ENCODE results near the gene CTNNA2. TPM values are rescaled to one million over a fixed set of nuclear protein-coding genes. Genes with fewer than 3 reads are reported as not detected.

CTNNA2 gene
- total and polyA plus RNA-seq, 9 of the 15 experiments (the other 6 are each of a cell fraction or from before 2014, with no cell fraction given) = 0.03 to 0.40 (median 0.15) TPM

- no peaks in the 10 kb centered on the region for H3K9me3 ChIP-seq (replicated peaks; ENCODE audit: control insufficient read depth, insufficient read depth, low read depth, low read length)
- CTCF ChIA-PET (ENCODE audit: low intra/inter-chr PET ratio) = no interaction called here
- no peaks in the 10 kb centered on the region for H3K36me3 ChIP-seq (ENCODE audit: control insufficient read depth, insufficient read depth, low read length)
- no peak for DNase-seq (ENCODE audit: extremely low read depth in 1 of 4, low spot score in 3 of 4)
- H2AFZ ChIP-seq (ENCODE audit: low read depth, low read length) = no peak overlapping the region
- FAIRE-seq = no peak
- H3K4me1 ChIP-seq (replicated peaks in 1 of 2; ENCODE audit: control insufficient read depth in 2 of 2, insufficient read depth in 2 of 2, low read length in 2 of 2) = no peaks in the 10 kb centered on the region; a peak in 1 of 5 replicates
- no peak for ATAC-seq
- H3K9me1 ChIP-seq (ENCODE audit: control insufficient read depth, insufficient read depth, low read length) = no peaks in the 10 kb centered on the region
- H3K4me2 ChIP-seq (ENCODE audit: insufficient read depth, low read length) = no peak overlapping the region
- H3K9ac ChIP-seq (ENCODE audit: insufficient read depth in 1 of 2, low read depth in 2 of 2, low read length in 2 of 2) = no peak overlapping the region
- POLR2A ChIA-PET = no interaction called here
- WGBS (ENCODE audit: insufficient coverage, low coverage, missing lambda C conversion rate) = 36% methylated on average over 1 of the region's 1 CpG
- H3K27me3 ChIP-seq (ENCODE audit: control insufficient read depth in 2 of 2, insufficient read depth in 2 of 2, low read length in 2 of 2) = no peaks in the 10 kb centered on the region
- BruUV-seq (replicated peaks) = no TSS peak
- TF ChIP-seq MAFF (IDR thresholded peaks at IDR 0.05; ENCODE audit: low read length) (no peak), FOSL1 (tag; conservative IDR thresholded peaks at IDR 0.05) (peak; percentile 95)
- no peak overlapping the region for H3K27ac ChIP-seq (ENCODE audit: extremely low read depth, low read depth, low read length)
- intact Hi-C loops (cut with micrococcal nuclease) (no loop called here), in situ Hi-C loops (cut with MboI) (no loop called here)
- H4K20me1 ChIP-seq (replicated peaks; ENCODE audit: control insufficient read depth, insufficient read depth, low read length) = no peaks in the 10 kb centered on the region
- H3K79me2 ChIP-seq (ENCODE audit: control insufficient read depth, insufficient read depth, low read length) = no peaks in the 10 kb centered on the region
- H3K4me3 ChIP-seq = no peak overlapping the region
Measured at GRCh38 chr2:80102026-80102425, 589.2 kb downstream of the CTNNA2 start.

- H3K36me3 ChIP-seq (ENCODE audit: control insufficient read depth, insufficient read depth, low read length) = no peaks in the 10 kb centered on the region
- ChIA-PET CTCF (ENCODE audit: low intra/inter-chr PET ratio) (no interaction called here), POLR2A (interaction anchor here (1.1 kb wide), 1 partner anchor 12 kb away, joined by 3 read pairs; no protein-coding TSS in a partner anchor)
- no peak overlapping the region for H2AFZ ChIP-seq (ENCODE audit: low read depth, low read length)
- ATAC-seq = no peak
- 50% methylated on average over 7 of the region's 7 CpGs for WGBS (ENCODE audit: insufficient coverage, low coverage, missing lambda C conversion rate)
- H4K20me1 ChIP-seq (replicated peaks; ENCODE audit: control insufficient read depth, insufficient read depth, low read length) = no peaks in the 10 kb centered on the region
- H3K9me3 ChIP-seq (replicated peaks; ENCODE audit: control insufficient read depth, insufficient read depth, low read depth, low read length) = no peaks in the 10 kb centered on the region
- FAIRE-seq = no peak
- H3K9me1 ChIP-seq (ENCODE audit: control insufficient read depth, insufficient read depth, low read length) = no peaks in the 10 kb centered on the region
- intact Hi-C loops (cut with micrococcal nuclease) = no loop called here
- H3K9ac ChIP-seq (ENCODE audit: insufficient read depth in 1 of 2, low read depth in 2 of 2, low read length in 2 of 2) = no peak overlapping the region
- H3K4me3 ChIP-seq = no peak overlapping the region
- H3K27me3 ChIP-seq (ENCODE audit: control insufficient read depth in 2 of 2, insufficient read depth in 2 of 2, low read length in 2 of 2) = no peaks in the 10 kb centered on the region
- no peak for DNase-seq (ENCODE audit: extremely low read depth in 1 of 4, low spot score in 3 of 4)
- in situ Hi-C loops (cut with MboI) = no loop called here
- H3K4me2 ChIP-seq (ENCODE audit: insufficient read depth, low read length) = no peak overlapping the region
- H3K4me1 ChIP-seq (replicated peaks in 1 of 2; ENCODE audit: control insufficient read depth in 2 of 2, insufficient read depth in 2 of 2, low read length in 2 of 2) = no peaks in the 10 kb centered on the region; a peak in 1 of 5 replicates
- no peak overlapping the region for H3K27ac ChIP-seq (ENCODE audit: extremely low read depth, low read depth, low read length)
- H3K79me2 ChIP-seq (ENCODE audit: control insufficient read depth, insufficient read depth, low read length) = no peaks in the 10 kb centered on the region
- no TSS peak for BruUV-seq (replicated peaks)
- TF ChIP-seq ATF2 (CRISPR knock-in tag; IDR thresholded peaks at IDR 0.05) (no peak), NKRF (IDR thresholded peaks at IDR 0.05; ENCODE audit: borderline replicate concordance) (no peak), ZNF12 (CRISPR knock-in tag; IDR thresholded peaks at IDR 0.05) (no peak), DEAF1 (CRISPR knock-in tag; IDR thresholded peaks at IDR 0.05) (no peak), ELF4 (CRISPR knock-in tag; IDR thresholded peaks at IDR 0.05) (no peak), ATF3 (IDR thresholded peaks at IDR 0.05) (peak; percentile 25; the same call in 1 of the 2 replicates), ATF3 (CRISPR knock-in tag; conservative IDR thresholded peaks at IDR 0.05) (no peak)
Measured at GRCh38 chr2:80105015-80105640, 592.3 kb downstream of the CTNNA2 start.

All from K562 (cell line).